Measurements from ENCODE around the gene GSTO1.

DNA sequence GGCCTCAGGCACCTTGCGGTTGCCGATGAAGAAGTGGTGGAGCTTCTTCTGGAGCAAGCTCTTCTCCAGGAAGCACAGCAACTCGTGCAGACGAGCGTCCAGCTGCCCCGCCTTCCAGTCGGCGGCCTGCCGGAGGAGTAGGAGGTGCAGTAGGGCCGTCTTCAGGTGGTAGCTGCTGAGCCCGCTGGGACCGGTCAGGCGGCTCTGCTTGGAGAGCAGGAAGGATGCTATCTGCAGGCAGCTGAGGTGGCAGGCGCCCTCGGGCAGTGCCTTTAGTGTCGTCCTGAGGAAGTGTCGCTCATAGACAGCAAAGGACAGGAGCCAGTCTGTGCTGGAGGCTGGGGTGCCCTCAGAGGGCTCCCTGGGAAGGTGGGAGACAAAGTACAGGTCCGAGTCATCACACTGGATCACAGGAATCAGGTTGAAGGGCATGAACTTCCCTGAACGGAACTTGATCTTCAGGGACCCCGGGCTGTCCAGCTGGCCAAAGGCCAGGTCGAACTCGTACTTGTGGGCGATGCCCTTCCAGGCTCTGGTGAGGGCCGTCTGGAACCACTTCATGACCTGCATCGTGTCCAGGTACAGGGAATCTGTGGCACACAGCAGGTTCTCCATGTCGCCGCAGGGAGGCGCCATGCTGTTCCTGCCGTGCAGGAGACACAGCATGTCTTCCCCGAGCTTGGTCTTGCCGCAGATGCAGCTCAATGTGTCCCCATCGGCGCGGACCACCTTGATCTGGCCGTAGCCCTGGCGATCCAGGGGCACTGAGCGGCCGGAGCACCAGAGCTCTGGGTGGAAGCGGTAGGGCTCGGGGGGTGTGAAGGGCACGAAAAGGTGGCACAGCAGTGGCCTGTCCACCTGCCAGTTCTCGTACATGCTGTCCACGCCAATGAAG lies 60.1 kb downstream of the GSTO1 start:
- TF ChIP-seq CREB1 (IDR thresholded peaks at IDR 0.05; ENCODE audit: low read depth) (no peak), RAD21 (IDR thresholded peaks at IDR 0.05; ENCODE audit: low read depth) (no peak), FOXM1 (IDR thresholded peaks at IDR 0.05; ENCODE audit: borderline replicate concordance, low read depth) (no peak), USF1 (IDR thresholded peaks at IDR 0.05) (no peak), TEAD4 (IDR thresholded peaks at IDR 0.05) (no peak), TAF1 (IDR thresholded peaks at IDR 0.05; ENCODE audit: low read depth) (no peak), NFIC (IDR thresholded peaks at IDR 0.05) (no peak), YY1 (IDR thresholded peaks at IDR 0.05; ENCODE audit: low read depth) (no peak), EP300 (IDR thresholded peaks at IDR 0.05; ENCODE audit: borderline replicate concordance) (no peak), TCF12 (IDR thresholded peaks at IDR 0.05; ENCODE audit: low read depth) (no peak), CEBPB (IDR thresholded peaks at IDR 0.05) (no peak), EGR1 (IDR thresholded peaks at IDR 0.05) (no peak)
- TF ChIP-seq, protein P1, sequence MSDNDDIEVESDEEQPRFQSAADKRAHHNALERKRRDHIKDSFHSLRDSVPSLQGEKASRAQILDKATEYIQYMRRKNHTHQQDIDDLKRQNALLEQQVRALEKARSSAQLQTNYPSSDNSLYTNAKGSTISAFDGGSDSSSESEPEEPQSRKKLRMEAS (IDR thresholded peaks at IDR 0.05), result no peak
- TF ChIP-seq, protein P2, sequence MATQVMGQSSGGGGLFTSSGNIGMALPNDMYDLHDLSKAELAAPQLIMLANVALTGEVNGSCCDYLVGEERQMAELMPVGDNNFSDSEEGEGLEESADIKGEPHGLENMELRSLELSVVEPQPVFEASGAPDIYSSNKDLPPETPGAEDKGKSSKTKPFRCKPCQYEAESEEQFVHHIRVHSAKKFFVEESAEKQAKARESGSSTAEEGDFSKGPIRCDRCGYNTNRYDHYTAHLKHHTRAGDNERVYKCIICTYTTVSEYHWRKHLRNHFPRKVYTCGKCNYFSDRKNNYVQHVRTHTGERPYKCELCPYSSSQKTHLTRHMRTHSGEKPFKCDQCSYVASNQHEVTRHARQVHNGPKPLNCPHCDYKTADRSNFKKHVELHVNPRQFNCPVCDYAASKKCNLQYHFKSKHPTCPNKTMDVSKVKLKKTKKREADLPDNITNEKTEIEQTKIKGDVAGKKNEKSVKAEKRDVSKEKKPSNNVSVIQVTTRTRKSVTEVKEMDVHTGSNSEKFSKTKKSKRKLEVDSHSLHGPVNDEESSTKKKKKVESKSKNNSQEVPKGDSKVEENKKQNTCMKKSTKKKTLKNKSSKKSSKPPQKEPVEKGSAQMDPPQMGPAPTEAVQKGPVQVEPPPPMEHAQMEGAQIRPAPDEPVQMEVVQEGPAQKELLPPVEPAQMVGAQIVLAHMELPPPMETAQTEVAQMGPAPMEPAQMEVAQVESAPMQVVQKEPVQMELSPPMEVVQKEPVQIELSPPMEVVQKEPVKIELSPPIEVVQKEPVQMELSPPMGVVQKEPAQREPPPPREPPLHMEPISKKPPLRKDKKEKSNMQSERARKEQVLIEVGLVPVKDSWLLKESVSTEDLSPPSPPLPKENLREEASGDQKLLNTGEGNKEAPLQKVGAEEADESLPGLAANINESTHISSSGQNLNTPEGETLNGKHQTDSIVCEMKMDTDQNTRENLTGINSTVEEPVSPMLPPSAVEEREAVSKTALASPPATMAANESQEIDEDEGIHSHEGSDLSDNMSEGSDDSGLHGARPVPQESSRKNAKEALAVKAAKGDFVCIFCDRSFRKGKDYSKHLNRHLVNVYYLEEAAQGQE (IDR thresholded peaks at IDR 0.05; ENCODE audit: low read depth), result no peak

Data from Ishikawa (cell line).